ENCODE measurements around the gene OR5AC2.

The OR5AC2 gene

DNA sequence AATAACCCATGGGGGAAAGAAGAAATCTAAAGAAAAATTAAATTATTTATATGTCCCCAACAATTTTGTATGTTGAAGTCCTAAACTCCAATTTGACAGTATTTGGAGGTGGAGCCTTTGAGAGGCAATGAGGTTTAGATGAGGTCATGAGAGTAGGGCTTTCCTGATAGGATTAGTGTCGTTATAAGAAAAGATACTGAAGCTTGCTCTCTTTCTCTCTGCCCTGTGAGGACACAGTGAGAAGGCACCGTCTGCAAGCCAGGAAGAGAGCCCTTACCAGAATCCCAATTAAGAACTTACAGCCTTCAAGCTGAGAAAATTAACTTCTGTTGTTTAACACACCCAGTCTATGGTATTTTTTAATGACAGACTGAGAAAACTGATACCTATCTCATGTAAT lies 16.1 kb upstream of the OR5AC2 start:
- TF ChIP-seq, protein P1, sequence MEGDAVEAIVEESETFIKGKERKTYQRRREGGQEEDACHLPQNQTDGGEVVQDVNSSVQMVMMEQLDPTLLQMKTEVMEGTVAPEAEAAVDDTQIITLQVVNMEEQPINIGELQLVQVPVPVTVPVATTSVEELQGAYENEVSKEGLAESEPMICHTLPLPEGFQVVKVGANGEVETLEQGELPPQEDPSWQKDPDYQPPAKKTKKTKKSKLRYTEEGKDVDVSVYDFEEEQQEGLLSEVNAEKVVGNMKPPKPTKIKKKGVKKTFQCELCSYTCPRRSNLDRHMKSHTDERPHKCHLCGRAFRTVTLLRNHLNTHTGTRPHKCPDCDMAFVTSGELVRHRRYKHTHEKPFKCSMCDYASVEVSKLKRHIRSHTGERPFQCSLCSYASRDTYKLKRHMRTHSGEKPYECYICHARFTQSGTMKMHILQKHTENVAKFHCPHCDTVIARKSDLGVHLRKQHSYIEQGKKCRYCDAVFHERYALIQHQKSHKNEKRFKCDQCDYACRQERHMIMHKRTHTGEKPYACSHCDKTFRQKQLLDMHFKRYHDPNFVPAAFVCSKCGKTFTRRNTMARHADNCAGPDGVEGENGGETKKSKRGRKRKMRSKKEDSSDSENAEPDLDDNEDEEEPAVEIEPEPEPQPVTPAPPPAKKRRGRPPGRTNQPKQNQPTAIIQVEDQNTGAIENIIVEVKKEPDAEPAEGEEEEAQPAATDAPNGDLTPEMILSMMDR (IDR thresholded peaks at IDR 0.05; ENCODE audit: insufficient read depth, low read length, poor library complexity, severe bottlenecking): no peak
- DNase-seq (ENCODE audit: extremely low read depth, insufficient read length): no peak
- Histone ChIP-seq H3K4me3 (replicated peaks; ENCODE audit: low read depth, low read length) (no peak overlapping the region), H3K36me3 (ENCODE audit: control insufficient read depth, insufficient read depth, low read length) (no peaks in the 10 kb centered on the region), H3K27me3 (replicated peaks; ENCODE audit: control insufficient read depth, insufficient read depth, low read length) (no peaks in the 10 kb centered on the region)

DNA sequence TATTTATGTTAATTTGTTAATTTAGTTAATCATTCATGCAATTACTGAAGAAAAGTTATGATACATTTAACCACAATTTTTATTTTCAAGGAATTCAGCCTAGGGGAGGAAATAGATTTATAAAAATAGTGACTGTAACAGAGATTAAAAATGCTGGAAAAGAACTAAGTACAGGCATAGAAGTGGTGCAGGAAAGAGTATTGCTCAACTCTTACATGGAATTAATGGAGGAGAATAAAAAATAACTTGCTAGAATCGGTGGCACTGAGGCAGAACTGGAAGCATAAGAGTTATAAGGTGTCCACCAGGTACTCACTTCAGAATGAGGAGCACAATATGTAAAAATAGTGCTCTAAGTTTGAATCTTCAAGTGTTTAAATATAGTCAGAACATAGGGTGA lies 13.5 kb upstream of the OR5AC2 start:
- Histone ChIP-seq H3K36me3 (ENCODE audit: control insufficient read depth, insufficient read depth, low read length) (no peaks in the 10 kb centered on the region), H3K27me3 (replicated peaks; ENCODE audit: control insufficient read depth, insufficient read depth, low read length) (no peaks in the 10 kb centered on the region), H3K4me3 (replicated peaks; ENCODE audit: low read depth, low read length) (no peak overlapping the region)
- no peak for DNase-seq (ENCODE audit: extremely low read depth, insufficient read length)
- TF ChIP-seq, protein P1 (IDR thresholded peaks at IDR 0.05; ENCODE audit: insufficient read depth, low read length, poor library complexity, severe bottlenecking): no peak

DNA sequence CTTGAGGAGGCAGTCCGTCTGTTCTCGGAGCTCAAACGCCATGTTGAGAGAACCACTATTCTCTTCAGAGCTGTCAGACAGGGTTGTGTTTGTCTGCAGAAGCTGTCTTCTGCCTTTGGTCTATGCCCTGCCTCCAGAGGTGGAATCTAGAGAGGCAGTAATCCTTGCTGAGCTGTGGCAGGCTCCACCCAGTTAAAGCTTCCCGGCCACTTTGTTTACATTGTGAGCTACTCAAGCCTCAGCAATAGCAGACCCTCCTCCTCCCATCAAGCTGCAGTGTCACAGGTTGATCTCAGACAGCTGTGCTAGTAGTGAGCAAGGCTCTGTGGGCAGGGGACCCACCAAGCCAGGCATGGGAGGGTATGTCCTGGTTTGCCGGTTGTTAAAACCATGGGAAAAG lies 8.9 kb downstream of the OR5AC2 start:
- no peak for DNase-seq (ENCODE audit: extremely low read depth, insufficient read length)
- Histone ChIP-seq H3K36me3 (ENCODE audit: control insufficient read depth, insufficient read depth, low read length) (no peaks in the 10 kb centered on the region), H3K4me3 (replicated peaks; ENCODE audit: low read depth, low read length) (no peak overlapping the region), H3K27me3 (replicated peaks; ENCODE audit: control insufficient read depth, insufficient read depth, low read length) (no peaks in the 10 kb centered on the region)
- TF ChIP-seq, protein P1 (IDR thresholded peaks at IDR 0.05; ENCODE audit: insufficient read depth, low read length, poor library complexity, severe bottlenecking): no peak

DNA sequence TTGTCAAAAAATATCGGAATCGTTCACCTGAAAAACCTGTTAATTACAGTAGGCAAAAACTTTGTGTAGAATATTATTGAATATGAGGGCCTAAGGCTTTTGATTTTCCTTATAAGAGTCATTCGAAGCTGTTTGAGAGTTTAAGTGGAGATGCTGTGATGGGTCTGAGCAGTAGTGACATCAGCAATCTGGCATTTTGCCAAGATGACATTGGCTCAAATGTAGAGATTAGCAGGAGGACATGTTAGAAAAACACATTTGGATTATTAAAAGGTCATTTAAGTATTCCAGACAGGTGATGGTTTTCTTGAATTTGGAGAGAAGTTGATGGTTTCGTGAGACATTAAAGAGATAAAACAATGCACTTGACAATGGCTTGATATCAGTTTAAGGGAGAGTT lies 12.9 kb downstream of the OR5AC2 start:
- Histone ChIP-seq H3K36me3 (ENCODE audit: control insufficient read depth, insufficient read depth, low read length) (no peaks in the 10 kb centered on the region), H3K4me3 (replicated peaks; ENCODE audit: low read depth, low read length) (no peak overlapping the region), H3K27me3 (replicated peaks; ENCODE audit: control insufficient read depth, insufficient read depth, low read length) (no peaks in the 10 kb centered on the region)
- TF ChIP-seq, protein P1 (IDR thresholded peaks at IDR 0.05; ENCODE audit: insufficient read depth, low read length, poor library complexity, severe bottlenecking): no peak
- DNase-seq (ENCODE audit: extremely low read depth, insufficient read length): no peak

DNA sequence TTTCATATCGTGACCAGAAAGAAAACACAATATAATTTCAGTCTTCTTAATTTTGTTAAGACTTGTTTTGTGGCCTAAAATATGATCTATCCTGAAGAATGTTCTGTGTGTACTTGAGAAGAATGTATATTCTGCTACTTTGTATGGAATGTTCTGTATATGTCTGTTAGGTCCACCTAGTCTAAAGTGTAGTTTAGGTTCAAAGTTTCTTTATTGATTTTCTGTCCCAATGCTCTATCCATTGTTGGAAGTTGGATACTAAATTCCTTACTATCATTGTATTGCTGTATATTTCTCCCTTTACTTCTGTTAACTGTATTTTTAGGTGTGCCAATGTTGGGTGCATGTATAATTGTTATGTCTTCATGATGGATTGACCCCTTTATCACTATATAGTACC lies 21.2 kb downstream of the OR5AC2 start:
- TF ChIP-seq, protein P1 (IDR thresholded peaks at IDR 0.05; ENCODE audit: insufficient read depth, low read length, poor library complexity, severe bottlenecking): no peak
- DNase-seq (ENCODE audit: extremely low read depth, insufficient read length): no peak
- Histone ChIP-seq H3K4me3 (replicated peaks; ENCODE audit: low read depth, low read length) (no peak overlapping the region), H3K27me3 (replicated peaks; ENCODE audit: control insufficient read depth, insufficient read depth, low read length) (no peaks in the 10 kb centered on the region), H3K36me3 (ENCODE audit: control insufficient read depth, insufficient read depth, low read length) (no peaks in the 10 kb centered on the region)

DNA sequence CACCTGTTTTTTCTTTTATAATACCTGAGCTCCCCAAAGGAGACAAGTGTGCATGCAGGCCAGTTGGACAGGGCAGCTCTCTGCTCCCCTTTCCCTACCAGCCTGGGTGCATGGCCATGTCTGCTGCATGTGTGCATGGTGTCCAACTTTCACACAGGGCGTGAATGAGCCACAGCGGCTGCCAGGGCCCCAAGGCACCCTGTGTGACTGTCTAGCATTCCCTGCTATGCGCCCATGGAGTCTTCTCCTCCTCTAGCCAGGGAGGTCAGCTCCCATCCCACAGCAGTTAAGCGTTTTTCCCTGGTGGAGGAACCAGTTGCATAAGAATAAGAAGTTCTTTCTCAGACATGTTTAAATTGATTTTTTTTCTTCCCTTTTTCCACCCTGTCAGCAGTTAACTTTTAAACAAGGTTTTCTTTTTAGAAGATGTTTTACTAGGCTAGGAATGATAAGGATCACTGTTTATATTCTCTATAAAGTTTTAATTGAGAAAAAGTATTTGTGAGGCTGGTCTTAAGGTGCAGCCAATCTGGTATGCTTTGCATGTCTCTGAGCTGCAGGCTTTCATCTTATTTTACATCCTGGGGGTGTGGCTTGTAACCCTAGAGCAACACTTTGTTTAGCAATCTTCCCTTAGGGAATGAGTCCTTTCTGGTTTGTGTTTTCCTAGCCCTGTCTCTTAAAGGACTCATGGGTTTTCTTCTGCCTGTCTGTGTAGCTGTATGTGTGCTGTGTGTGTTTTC lies 23.0 kb downstream of the OR5AC2 start:
- no peaks in the 10 kb centered on the region for H3K27me3 ChIP-seq (replicated peaks; ENCODE audit: control insufficient read depth, insufficient read depth, low read length)
- no peak overlapping the region for H3K4me3 ChIP-seq (replicated peaks; ENCODE audit: low read depth, low read length)
- H3K36me3 ChIP-seq (ENCODE audit: control insufficient read depth, insufficient read depth, low read length): no peaks in the 10 kb centered on the region
- TF ChIP-seq, protein P1 (IDR thresholded peaks at IDR 0.05; ENCODE audit: insufficient read depth, low read length, poor library complexity, severe bottlenecking): no peak
- no peak for DNase-seq (ENCODE audit: extremely low read depth, insufficient read length)
